AG09319 (cell line): Measurements from ENCODE around the gene ATG9B.

Experiments
- DNase-seq: peaks from one replicate; pipeline ENCODE4 v3.0.0-alpha.2; 2010; ENCODE audit warnings: low read depth; ENCODE audit errors: extremely low read depth
- TF ChIP-seq, protein P1 (sequence below): IDR thresholded peaks from 2 replicates; pipeline ENCODE4 v1.5.1; 2011; ENCODE audit warnings: low read depth, mild to moderate bottlenecking, inconsistent platforms, low read length, moderate library complexity

The ATG9B gene

DNA sequence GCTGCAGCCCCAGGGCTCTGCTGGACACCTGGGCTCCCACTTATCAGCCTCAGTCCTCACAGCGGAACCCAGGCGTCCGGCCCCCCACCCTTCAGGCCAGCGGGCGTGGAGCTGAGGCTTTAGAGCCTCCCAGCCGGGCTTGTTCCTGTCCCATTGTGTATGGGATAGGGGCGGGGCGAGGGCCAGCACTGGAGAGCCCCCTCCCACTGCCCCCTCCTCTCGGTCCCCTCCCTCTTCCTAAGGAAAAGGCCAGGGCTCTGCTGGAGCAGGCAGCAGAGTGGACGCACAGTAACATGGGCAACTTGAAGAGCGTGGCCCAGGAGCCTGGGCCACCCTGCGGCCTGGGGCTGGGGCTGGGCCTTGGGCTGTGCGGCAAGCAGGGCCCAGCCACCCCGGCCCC is 30.8 kb downstream of the ATG9B start:
- no peak for DNase-seq
- TF ChIP-seq, protein P1, sequence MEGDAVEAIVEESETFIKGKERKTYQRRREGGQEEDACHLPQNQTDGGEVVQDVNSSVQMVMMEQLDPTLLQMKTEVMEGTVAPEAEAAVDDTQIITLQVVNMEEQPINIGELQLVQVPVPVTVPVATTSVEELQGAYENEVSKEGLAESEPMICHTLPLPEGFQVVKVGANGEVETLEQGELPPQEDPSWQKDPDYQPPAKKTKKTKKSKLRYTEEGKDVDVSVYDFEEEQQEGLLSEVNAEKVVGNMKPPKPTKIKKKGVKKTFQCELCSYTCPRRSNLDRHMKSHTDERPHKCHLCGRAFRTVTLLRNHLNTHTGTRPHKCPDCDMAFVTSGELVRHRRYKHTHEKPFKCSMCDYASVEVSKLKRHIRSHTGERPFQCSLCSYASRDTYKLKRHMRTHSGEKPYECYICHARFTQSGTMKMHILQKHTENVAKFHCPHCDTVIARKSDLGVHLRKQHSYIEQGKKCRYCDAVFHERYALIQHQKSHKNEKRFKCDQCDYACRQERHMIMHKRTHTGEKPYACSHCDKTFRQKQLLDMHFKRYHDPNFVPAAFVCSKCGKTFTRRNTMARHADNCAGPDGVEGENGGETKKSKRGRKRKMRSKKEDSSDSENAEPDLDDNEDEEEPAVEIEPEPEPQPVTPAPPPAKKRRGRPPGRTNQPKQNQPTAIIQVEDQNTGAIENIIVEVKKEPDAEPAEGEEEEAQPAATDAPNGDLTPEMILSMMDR = no peak

- DNase-seq = no peak
- TF ChIP-seq, protein P1 = no peak
These were observed 31.4 kb downstream of the ATG9B start for GRCh38 chr7:150992833-150993302.

- TF ChIP-seq, protein P1 = no peak
- no peak for DNase-seq
These were observed 32.1 kb downstream of the ATG9B start for GRCh38 chr7:150992051-150992640.

GRCh38 chr7:150990416-150991186 is 33.7 kb downstream of the ATG9B start, which contains the start of gene NOS3:
Gene NOS3 (plus strand): TSS chr7:150991017. CDS start chr7:150993804, 2,787 bp downstream.
- TF ChIP-seq, protein P1 = no peak

GRCh38 chr7:150989456-150989855 is 34.8 kb downstream of the ATG9B start:
- no peak for DNase-seq
- TF ChIP-seq, protein P1 = no peak

More at GRCh38 chr7:150990416-150991186, 33.7 kb downstream of the ATG9B start, which contains the start of gene NOS3:
- DNase-seq = no peak

DNA sequence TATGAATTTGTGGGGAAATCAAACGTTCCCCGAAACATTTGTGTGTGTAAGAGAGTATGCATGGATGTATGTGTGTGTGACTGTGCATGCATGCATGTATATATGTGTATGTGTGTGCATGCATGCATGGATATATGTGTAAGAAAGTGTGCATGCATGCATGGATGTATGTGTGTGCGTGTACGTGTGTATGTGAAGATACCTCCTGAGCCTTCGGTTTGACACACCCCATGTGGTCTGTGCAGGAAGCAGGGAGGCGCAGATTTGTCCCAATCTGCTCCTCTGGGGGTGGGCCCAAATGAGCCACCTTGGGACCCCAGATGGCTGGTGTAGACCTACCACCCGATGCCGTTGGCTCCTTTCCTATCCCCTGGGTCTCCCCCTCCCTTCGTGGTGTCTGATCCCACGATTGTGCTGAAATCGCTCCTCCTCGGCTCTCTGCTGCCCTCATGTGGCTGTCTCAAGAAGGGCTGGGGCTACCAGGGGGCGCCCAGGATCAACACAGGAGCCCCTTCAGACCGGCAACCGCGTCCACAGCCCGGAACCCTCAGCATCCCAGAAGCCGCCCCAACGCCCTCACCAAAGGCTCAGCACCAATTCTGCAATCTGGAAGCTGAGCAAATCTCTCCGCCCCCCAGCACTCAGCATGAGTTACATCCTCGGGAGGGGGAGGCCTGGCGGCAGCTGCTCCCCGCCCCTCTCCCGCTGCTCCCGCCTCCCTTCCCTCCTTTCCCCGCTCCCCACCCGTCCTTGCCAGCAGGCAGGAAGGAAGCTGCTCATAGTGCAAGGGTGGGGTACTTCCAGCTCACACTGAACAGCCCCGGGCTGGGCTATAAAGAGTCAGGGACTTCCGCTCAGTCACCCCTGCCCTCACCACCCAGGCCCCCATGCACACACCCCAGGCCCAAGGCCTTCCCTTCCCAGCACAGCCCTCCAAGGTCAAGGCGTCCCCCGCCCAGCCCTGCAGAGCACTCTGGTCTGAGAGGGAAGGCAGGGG is 35.8 kb downstream of the ATG9B start:
- TF ChIP-seq, protein P1 = peak; percentile 78
- no peak for DNase-seq
